ENCODE measurements around the gene MTUS2.

The MTUS2 gene

DNA sequence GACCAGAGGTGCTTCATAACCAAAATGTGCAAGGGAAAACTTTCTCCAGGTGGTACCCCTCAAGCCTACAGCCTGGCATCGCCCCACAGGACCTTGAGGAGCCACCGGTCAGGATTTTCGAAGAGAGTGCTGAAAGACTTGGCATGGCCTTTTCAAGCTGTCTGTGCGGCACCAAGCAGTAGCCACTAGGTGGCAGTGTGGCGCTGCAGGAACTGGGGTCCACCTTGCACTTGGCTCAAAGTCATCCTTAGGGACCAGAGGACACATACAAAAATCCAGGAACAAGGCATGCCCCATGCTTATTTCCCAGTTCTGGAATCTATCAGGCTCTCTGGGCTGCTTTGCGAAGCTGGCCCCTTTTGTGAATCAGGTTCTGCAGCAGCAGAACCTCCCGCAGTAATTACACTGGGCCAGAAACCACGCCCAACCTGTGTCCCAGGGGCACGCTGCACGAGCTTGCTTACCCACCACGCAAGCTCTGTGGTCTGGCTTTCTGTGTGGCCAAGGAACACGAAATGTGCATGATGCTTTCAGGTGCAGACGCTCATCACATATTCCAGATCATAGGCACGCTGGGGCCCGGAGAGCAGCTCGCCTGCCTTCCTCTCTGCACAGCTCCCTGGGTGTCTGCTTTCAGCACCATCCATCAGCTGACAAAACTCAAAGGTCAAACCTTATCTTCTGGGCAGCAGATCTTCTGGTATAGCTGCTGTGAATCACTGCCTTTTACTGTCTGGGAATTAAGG lies 688.2 kb downstream of the MTUS2 start:
- peak; percentile 74 for DNase-seq (ENCODE audit: low spot score)

DNA sequence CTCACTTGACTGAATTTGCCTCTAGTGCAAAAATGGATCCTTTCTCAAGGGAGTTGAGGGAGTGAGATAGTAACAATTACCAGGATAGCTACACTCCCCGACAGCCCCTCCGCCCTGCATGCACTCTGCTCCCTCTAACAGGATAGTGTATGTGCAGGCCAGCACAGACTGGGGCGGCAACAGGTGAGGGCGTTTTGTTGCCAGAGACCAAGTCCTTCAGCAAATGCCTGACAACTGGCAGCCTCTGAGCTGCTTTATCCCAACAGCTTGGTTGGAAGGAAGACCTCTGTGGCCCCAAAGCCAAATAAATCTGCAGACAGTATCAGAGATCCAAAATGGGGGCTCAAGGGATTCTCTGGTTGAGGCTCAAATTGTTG lies 688.7 kb downstream of the MTUS2 start:
- DNase-seq (ENCODE audit: low spot score): no peak

DNA sequence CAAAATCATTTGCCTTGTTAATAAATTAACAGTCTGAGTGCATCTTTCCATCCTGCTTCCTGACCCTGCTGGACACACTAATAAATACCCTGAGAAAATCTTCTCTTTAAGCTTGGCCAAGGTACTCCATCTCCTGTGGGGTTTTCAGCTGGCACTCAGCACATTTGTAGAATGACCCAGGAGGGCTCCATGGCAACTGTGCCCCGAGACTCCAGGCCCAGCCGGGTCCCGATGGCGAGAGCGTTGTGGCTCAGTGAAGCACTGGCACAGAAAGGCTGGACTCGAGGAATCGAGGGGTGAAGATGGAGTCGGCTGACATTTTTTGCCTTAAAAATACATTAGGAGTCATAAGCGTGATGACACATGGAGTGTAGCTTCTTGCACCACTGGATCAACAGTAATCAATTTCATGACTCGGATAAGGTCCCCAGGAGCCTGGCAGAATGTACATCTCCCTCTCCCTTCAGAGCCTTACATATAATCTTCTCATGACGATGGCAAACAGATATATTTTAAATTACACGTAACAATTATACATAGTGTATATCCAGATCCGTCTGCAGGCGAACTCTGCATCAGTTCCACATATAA lies 690.0 kb downstream of the MTUS2 start:
- DNase-seq (ENCODE audit: low spot score): no peak

DNA sequence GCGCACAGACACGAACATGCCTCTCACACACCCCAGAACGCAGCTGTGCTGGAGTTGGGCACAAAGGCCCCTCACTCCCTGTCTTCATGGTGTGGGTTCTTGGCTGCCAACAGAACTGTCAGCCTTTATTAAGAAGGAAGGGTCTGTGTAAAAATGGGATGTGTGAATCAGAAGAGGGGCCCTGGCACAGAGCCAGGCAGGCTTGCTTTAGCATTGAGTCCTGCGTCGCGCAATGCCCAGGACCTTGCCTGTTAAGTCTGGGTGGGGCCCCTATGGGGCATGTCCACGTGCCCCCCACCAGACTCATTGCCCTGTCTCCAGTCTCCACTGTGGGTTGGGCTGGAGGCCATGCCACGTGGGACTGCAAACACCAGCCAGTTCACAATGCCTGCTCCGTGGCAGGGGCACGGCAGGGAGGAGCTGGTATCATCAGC lies 690.5 kb downstream of the MTUS2 start:
- no peak for DNase-seq (ENCODE audit: low spot score)

DNA sequence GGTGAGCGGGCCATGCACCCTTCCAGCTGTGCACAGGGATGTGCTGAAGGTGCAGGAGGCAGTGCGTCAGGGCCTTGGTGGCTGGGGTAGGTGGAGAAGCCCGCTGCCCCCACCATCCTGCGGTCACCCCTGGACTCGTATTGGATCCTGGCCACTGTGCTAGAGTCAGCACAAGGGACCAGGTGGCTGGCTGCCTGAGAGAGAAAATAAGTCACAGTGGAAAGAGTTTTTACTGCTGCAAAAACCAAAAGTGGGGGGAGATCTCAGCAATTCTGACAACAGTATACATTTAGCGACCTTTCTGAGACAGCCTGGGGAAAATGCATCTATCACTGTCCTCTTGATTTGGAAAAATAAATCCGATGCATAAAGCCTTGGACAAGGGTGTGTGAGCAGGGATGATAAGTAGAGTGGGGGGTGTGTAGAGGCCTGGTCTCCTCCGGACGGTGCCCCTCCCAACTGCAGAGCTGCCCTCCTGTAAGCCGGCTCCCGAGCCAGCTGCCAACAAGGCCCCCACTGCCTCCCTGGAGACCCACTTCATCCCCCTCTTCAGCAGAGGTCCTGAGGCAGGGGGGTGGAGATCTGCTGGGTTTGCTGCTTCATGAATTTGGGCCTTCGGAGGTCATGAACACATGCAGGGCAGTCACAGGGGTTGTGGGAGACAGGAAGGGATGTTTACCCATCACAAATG lies 691.1 kb downstream of the MTUS2 start:
- DNase-seq (ENCODE audit: low spot score): no peak

DNA sequence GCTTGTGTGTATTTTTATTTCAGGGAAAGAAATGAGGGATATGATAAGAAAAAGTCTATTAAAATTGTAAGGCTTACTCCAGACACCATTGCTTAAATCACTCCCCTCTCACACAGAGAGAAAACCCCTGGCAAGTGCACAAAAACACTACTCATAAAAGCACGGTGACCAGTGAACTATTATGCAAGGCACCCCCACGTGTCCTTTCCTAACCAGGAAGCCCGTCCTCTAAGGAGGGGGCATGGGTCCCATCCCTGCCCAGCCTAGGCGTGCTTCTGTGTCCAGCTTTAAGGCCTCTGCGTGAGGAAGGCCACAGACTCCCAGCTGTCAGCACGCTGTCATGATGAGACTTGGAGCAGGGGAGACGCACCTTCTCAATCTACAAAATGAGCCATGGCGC lies 691.8 kb downstream of the MTUS2 start:
- DNase-seq (ENCODE audit: low spot score): no peak

DNA sequence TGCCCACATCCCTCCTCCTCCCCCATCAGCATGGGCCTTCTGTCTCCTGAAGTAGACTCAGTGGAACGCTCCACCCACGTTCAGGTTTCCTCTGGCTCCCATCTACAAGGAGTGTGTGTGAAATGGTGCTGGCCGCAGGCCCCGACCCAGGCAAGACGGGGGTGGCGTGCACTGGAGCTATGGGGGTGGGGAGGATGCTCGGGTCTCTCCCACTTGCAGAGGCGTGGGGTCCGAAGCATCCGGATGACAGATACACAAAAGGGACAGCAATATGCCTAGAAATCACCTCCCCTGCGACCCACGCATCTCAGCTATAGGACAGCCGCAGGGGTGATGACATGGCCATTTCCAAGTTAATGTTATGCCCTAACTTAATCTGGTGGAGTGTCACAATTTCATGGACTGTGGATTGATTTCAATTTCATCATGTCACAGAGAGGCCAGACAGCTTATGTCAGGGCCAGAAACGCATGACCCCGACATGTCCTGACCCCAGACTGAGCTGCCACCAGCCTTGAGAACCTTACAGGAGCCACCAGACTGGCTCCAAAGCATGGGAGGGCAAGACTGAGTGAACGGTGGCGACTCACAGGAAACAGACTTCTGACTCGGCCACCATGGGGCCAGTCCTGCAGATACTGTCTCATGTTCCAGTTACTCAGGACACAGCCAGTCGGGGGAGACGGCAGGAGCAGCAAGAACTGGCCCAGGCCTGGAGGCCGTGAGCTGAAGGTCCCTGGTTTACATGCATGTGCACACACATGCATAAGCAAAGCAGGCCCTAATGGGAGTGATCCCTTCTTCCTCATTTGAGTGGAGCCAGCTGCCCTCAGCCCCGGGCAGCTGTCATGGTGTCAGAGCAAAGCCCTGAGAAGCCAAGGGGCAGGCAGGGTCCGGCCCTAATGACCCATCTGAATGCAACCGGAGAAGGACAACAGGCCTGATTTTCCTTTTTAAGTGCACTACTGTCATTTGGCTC lies 693.2 kb downstream of the MTUS2 start:
- DNase-seq (ENCODE audit: low spot score): no peak

DNA sequence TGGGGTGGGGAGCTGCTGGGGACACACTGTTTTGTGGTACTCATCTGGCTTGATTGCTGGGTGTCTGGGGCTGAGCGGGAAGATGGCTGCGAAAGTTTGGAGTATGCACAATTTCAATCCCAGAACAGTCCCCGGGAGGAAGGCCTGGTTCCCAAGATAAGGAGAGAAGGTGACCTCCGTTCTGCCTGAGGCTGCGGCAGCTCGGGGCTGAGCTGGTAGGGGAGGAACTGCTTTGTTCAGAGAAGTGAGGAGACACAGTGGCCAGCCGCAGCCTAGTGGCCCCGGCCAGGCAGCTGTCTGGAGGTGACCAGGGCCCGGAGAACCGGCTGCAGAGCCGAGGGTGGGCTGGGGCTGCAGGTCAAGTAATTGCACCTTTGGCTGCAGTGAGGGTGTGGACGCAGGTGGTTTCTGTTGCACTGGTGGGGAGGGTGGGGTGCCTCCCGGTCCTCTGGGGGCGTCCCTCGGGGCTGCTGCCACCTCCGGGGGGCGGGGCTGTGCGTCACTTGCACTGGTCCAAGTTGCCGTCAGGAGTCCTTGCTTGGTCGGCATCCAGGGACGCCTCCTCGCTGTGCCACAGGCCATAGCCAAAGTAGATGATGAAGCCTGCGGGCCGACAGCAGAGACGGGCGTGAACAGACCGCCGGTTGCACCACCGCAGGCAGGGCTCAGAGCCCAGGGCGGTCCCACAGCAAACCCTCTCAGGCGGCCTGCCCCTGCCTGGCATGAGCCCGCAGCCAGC lies 694.0 kb downstream of the MTUS2 start:
- no peak for DNase-seq (ENCODE audit: low spot score)

DNA sequence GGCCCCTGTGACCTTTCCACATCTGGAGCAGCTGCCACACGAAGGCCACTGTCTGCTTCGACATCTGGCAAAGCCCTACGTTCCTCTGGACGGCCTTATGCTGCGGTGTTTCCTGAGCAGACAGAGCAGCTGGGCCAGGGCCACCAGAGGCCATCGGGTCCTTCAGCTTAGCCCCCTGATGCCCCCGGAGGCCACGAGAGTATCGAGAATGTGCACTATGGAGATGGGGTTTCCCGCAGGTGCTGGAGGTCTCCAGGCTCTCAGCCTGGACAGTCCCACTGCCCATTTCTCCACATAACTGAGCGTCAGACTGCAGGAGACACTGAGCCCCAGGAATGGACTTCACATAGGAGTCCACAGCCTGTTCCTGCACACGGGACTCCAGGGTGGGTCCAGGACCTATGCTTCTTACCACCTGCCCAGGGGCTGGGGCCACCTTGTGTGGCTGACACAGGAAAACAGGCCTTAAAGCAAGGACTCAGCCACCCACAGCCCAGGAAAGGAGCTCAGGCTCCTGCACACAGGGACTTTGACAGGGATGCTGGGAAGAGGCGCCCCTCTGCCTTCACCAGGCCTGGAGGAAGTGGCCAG lies 694.7 kb downstream of the MTUS2 start:
- no peak for DNase-seq (ENCODE audit: low spot score)

DNA sequence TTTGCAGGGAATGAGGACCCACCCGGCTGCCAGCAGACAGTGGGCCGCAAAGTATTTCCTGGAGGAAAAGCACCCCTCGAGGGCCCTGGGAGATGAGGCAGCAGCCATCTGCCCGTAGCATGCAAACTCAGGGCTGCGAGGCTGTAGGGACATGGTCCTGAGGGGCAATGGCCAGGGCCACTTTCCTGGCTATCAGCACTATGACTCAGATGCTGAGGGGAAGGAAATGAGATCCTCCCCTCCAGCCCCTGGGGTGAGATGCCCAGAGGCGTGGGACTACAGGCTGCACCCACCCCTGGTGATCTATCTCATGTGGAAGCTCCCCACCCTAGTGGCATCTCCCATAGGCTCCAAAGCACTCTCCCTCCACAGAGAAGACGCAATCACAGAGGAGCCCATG lies 695.2 kb downstream of the MTUS2 start:
- DNase-seq (ENCODE audit: low spot score): no peak

DNA sequence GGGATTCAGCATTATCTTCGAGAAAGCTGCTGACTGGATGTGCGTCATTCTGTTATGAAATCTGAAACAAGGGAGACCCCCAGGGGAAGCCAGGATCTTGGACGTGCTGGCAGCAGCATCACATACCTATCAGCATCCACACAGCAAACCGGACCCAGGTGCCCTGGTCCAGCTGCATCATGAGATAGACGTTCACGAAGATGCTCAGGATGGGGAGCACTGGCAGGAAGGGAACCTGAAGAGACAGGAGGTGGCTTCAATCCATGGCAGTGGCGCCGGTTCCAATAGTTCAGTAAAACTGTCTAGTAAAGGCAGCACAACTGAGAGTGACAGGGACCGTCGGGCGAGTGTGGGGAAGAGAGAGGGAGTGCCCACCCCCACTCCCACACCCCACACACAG lies 695.9 kb downstream of the MTUS2 start:
- no peak for DNase-seq (ENCODE audit: low spot score)

DNA sequence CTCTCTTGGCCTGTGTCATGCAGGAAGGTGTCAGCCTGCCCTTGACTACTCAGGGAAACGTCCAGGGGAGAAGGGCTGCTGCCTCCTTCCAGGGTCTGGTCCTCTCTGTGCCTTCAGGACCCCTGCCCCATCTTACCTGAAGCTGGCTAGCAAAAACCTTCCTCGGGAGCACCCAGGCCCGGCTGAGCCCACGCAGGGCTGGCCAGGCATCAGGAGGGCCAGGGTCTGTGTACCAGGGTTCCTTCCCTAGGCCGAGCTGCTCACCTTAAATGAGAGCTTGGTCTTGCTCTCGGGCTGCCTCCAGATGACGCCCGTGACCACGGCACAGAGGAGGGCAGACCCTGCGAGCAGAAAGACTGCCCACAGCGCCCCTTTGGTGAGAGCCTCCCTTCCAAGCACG lies 696.7 kb downstream of the MTUS2 start:
- DNase-seq (ENCODE audit: low spot score): no peak

DNA sequence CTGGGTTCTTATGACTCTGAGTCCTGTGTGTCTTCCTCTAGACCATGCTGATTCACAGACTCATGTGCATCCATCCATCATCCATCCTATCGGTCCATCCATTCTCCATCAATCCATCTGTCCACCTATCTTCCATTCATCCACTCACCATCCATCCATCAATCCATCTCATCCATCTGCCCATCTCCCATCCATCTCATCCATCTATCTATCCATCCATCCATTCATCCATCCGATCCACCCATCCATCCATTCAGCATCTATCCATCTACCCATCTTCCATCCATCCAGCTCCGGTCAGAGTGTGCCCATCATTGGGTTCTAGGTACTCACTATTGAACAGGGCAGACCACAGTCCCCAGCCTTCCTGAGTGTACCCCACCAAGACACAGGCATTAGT lies 699.8 kb downstream of the MTUS2 start:
- no peak for DNase-seq (ENCODE audit: low spot score)

DNA sequence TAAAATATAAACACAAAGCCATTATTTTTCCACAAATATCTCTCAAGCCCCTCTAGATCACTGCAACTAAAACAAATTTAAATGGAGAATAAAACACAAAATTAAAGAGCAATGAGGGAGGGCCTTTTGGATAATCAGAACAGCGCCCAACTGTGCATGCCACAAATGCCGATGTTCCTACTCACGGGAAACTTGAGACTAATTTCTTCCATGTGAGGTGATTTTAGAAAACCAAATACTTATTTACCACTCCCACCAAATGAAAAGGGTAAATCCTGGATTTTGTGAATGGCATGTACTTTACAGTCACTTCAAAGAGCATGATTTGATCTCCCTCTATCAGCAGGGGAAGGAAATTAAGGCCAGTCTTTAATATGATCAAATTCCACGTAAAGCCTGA lies 700.5 kb downstream of the MTUS2 start:
- DNase-seq (ENCODE audit: low spot score): no peak

DNA sequence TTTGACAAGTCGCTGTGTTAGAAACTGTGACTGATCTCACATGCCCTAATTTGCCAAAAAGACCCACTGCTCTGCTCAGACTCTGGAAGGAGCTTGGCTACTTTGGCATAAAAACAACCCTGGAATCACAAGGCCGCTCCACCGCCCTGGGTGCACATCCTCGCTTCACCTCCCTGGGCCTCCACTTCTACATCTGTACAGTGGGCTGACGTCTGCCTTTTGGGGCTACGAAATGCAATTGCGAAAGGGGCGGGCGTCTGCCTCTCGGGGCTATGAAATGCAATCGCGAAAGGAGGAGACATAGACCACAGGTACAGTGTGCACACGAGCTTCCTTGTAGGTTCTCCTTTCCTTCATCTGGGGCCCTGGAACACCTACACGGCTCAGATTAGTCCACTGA lies 701.2 kb downstream of the MTUS2 start:
- DNase-seq (ENCODE audit: low spot score): no peak

DNA sequence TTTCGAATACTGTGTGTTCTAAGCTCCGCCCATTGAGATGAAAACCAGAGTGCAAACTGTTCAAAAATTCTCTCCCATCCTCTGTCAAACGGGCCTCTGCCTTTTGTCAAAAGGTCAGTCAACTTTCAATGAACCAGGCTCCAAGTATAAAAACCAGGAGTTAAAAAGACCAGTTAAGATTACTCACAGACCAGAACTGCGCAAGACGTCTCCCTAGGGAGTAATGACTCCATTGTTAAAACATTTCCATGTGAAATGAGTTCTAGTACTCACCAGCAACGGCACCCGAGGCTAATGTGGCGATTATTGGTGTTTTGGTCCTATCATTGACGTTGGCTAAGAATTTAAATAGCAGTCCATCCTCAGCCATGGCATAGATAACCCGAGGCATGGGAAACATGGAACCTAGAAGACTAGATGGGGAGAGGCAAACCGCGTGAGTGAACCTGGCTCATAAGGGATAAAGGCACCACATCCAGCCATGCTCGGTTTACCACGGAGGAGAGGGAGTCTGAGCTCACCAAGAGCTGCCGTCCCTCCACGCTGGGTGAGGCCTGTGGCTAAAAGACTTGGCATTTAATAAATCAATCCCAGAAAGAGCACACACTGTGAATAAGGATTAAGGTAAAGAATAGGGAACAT lies 702.0 kb downstream of the MTUS2 start:
- DNase-seq (ENCODE audit: low spot score): no peak

DNA sequence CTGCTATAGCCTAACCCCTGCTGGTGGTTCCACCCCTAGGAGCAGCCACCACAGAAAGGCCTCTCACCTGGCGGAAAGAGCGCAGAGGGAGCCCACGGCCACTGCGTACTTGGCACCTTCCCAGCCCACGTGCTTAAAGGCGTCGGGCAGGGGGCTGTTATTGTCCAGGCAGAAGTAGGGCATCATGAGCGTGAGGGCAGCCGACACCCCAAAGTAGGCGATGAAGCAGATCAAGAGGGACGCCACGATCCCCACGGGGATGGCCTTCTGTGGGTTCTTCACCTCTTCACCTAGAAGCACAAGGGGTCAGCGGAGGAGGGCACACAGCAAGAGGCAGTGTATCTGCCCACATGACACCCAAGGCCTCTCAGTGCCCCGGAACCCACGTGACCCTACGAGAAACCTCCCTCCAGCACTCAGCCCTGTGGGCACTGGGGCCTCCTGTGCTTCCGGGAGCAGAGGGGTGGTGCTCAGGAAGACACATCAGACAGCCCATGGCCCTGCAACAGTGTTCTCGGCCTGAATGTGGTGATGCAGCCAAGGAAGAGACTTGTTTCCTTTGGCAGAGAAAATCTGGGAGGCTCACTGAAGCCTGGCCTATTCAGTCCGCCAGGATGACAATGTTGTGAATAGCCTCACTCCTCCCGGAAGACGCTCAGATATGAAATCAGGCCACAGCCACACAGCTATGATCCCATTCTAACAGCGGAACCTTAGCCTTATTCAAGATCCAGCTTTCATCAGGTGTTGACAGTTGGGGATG lies 703.2 kb downstream of the MTUS2 start:
- no peak for DNase-seq (ENCODE audit: low spot score)

DNA sequence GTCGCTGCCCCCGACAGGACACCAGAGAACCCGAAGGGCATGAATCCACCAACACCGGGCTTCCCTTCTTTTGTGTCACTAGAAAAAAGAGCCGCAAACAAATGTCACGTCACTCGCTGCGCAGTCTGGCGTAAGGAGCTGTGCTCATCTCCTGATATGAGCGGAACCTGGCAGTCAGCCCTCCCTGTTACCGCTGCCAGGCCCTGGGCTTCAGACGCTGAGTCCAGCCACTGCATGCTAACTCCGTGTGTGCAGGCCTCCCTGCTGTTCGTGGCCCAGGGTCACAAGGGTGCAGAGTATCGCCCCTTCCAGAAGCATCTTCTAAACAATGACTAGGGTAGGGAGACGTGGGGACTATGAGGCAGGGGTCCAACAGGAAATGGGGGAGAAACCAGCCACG lies 704.0 kb downstream of the MTUS2 start:
- no peak for DNase-seq (ENCODE audit: low spot score)

DNA sequence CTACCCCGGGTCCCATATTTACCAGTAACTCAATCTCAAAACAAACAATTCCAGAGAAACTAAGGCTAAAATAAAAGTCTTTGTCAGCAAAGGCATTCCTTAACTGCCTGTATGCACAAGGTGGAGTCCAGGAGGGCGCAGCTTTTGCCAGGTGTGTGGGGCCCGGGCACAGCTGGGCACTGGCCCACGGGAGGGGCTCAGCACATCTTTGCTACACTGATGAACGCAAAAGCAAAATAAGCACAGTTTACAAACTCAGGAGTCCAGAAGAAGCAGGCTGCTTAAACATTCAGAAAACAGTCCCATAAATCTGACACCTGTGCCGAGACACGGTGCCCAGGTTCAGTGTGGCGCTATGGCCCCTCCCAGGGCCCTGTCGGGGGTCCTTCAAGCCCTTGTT lies 704.5 kb downstream of the MTUS2 start:
- no peak for DNase-seq (ENCODE audit: low spot score)

DNA sequence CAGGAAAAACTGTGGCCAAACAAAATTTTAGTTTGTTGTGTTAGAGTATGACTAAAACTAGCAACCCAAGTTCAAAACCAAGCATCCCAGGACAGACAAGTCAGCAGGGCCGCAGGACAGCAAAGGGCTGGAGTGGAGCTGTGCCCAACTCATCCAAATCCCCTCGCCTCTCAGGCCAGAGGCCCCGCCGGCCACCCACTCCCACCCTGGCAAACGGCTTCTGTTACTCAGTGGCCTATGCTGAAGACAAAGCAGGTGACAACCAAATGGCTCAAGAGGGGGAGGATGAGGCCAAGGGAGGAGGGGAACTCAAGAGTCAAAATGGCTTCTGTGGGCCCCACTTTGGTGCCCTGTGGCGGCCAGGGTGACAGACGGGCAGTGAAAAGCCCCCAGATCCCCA lies 705.6 kb downstream of the MTUS2 start:
- no peak for DNase-seq (ENCODE audit: low spot score)

All from CD4-positive, alpha-beta T cell treated with Interleukin-2 at 100 ng/mL for 4 hours (primary cell).